Mesenchymal stem cell (in vitro differentiated cells and primary cell): Measurements from ENCODE around the gene PPFIBP2.

ENCODE experiments used
- DNase-seq: peaks from one replicate; pipeline ENCODE4 v3.0.0-alpha.2; 2013
- H2AFZ ChIP-seq: one replicate; pipeline ENCODE4 v1.6.1; 2013; ENCODE audit warnings: low read depth, mild to moderate bottlenecking, control low read depth, inconsistent platforms, low read length, moderate library complexity
- H2AK5ac ChIP-seq: 2 replicates; pipeline ENCODE4 v1.6.1; 2013; ENCODE audit warnings: low read length, moderate library complexity, mild to moderate bottlenecking, inconsistent platforms; ENCODE audit not compliant: severe bottlenecking
- H2BK120ac ChIP-seq: one replicate; pipeline ENCODE4 v1.6.1; 2013; ENCODE audit warnings: low read depth, mild to moderate bottlenecking, inconsistent platforms, low read length, moderate library complexity
- H2BK12ac ChIP-seq, 2 experiments: one replicate each; pipeline ENCODE4 v1.6.1; 2013; ENCODE audit warnings: inconsistent platforms in 2 of 2, low read length in 2 of 2, mild to moderate bottlenecking in 2 of 2, moderate library complexity in 2 of 2, control low read depth in 1 of 2
- H2BK15ac ChIP-seq: one replicate; pipeline ENCODE4 v1.6.1; 2013; ENCODE audit warnings: mild to moderate bottlenecking, low read depth, inconsistent platforms; ENCODE audit not compliant: poor library complexity, severe bottlenecking
- H2BK5ac ChIP-seq: 2 replicates; pipeline ENCODE4 v1.6.1; 2013; ENCODE audit warnings: low read depth, mild to moderate bottlenecking, low read length, control low read depth, inconsistent platforms; ENCODE audit not compliant: poor library complexity, severe bottlenecking
- H3K14ac ChIP-seq, 2 experiments: one replicate each; pipeline ENCODE4 v1.6.1; 2013; ENCODE audit warnings: inconsistent platforms in 2 of 2, low read length in 2 of 2, control low read depth in 1 of 2, mild to moderate bottlenecking in 1 of 2, moderate library complexity in 1 of 2
- H3K18ac ChIP-seq, 2 experiments: one replicate each; pipeline ENCODE4 v1.6.1; 2013; ENCODE audit warnings: inconsistent platforms in 2 of 2, low read length in 2 of 2, control low read depth in 1 of 2, low read depth in 1 of 2, mild to moderate bottlenecking in 1 of 2
- H3K23ac ChIP-seq, 2 experiments: one replicate each; pipeline ENCODE4 v1.6.1; 2013; ENCODE audit warnings: inconsistent platforms in 2 of 2, low read length in 2 of 2, mild to moderate bottlenecking in 2 of 2, moderate library complexity in 2 of 2, control low read depth in 1 of 2
- H3K27ac ChIP-seq: 2 replicates; pipeline ENCODE4 v1.5.1; 2013; ENCODE audit warnings: mild to moderate bottlenecking, moderate library complexity, low read length, control low read depth, inconsistent platforms; ENCODE audit not compliant: poor library complexity, severe bottlenecking
- H3K27me3 ChIP-seq, 2 experiments: 2 replicates each; pipeline versions ENCODE4 v1.6.1 to v1.7.0; 2013; ENCODE audit warnings: low read length in 2 of 2, mild to moderate bottlenecking in 2 of 2, moderate library complexity in 2 of 2, control low read depth in 1 of 2, inconsistent platforms in 1 of 2; ENCODE audit not compliant: control insufficient read depth in 1 of 2, insufficient read depth in 1 of 2
- H3K36me3 ChIP-seq, 2 experiments: 2 replicates each; pipeline versions ENCODE4 v1.6.1 to v1.7.0; 2013; ENCODE audit warnings: low read length in 2 of 2, control low read depth in 1 of 2, inconsistent platforms in 1 of 2, low read depth in 1 of 2, mild to moderate bottlenecking in 1 of 2; ENCODE audit not compliant: insufficient read depth in 2 of 2, control insufficient read depth in 1 of 2
- H3K4ac ChIP-seq, 2 experiments: one replicate each; pipeline ENCODE4 v1.6.1; 2013; ENCODE audit warnings: inconsistent platforms in 2 of 2, low read length in 2 of 2, mild to moderate bottlenecking in 2 of 2, moderate library complexity in 2 of 2, control low read depth in 1 of 2, low read depth in 1 of 2
- H3K4me1 ChIP-seq: 2 replicates; pipeline ENCODE4 v1.6.1; 2013; ENCODE audit warnings: low read depth, low read length, control low read depth; ENCODE audit not compliant: control insufficient read depth, insufficient read depth
- H3K4me2 ChIP-seq: 2 replicates; pipeline ENCODE4 v1.6.1; 2013; ENCODE audit warnings: low read length, mild to moderate bottlenecking, inconsistent platforms; ENCODE audit not compliant: poor library complexity, severe bottlenecking
- H3K4me3 ChIP-seq, 2 experiments: 2 replicates each; pipeline versions ENCODE4 v1.5.1 to v1.7.0; 2013; ENCODE audit warnings: low read length in 2 of 2, mild to moderate bottlenecking in 2 of 2, control low read depth in 1 of 2, low read depth in 1 of 2; ENCODE audit not compliant: insufficient read depth in 1 of 2
- H3K79me1 ChIP-seq: replicated peaks from 2 replicates; pipeline ENCODE4 v1.6.1; 2013; ENCODE audit warnings: mild to moderate bottlenecking, control low read depth, low read length, inconsistent platforms; ENCODE audit not compliant: poor library complexity, severe bottlenecking
- H3K9ac ChIP-seq: 2 replicates; pipeline ENCODE4 v1.7.0; 2013; ENCODE audit warnings: mild to moderate bottlenecking, low read length, moderate library complexity
- H3K9me3 ChIP-seq: 2 replicates; pipeline ENCODE4 v1.7.0; 2013; ENCODE audit warnings: mild to moderate bottlenecking, low read length; ENCODE audit not compliant: control insufficient read depth
- H4K8ac ChIP-seq: one replicate; pipeline ENCODE4 v1.6.1; 2013; ENCODE audit warnings: inconsistent platforms, mild to moderate bottlenecking, low read length, moderate library complexity
- H4K91ac ChIP-seq: one replicate; pipeline ENCODE4 v1.6.1; 2013; ENCODE audit warnings: mild to moderate bottlenecking, low read length, inconsistent platforms
- WGBS: methylation state at CpG from one replicate; pipeline ENCODE4 v1.1.7; 2013; ENCODE audit warnings: mixed read lengths; 5-methylcytosine and 5-hydroxymethylcytosine counted together

The PPFIBP2 gene

GRCh38 chr11:7498193-7498592 lies 15.6 kb upstream of the PPFIBP2 start:
- Histone ChIP-seq H3K4me1 (no peaks in the 10 kb centered on the region), H3K79me1 (no peaks in the 10 kb centered on the region), H3K9ac (no peak overlapping the region), H3K9me3 (no peaks in the 10 kb centered on the region), H4K8ac (no peak overlapping the region), H3K4me2 (no peak overlapping the region), H4K91ac (no peak overlapping the region), H3K23ac (no peak overlapping the region), H3K14ac (no peak overlapping the region), H3K4me3 (no peak overlapping the region), H2BK5ac (no peak overlapping the region), H3K36me3 (peaks cover 0 to 67% of the 10 kb centered on the region in 2 experiments), H3K4ac (no peak overlapping the region), H2BK120ac (no peak overlapping the region), H2AFZ (no peak overlapping the region), H3K27me3 (no peaks in the 10 kb centered on the region), H3K18ac (no peak overlapping the region), H2BK15ac (no peak overlapping the region), H2BK12ac (no peak overlapping the region), H3K27ac (no peak overlapping the region), H2AK5ac (no peak overlapping the region)
- DNase-seq: no peak
- 85% methylated on average over 3 of the region's 4 CpGs for WGBS

DNA sequence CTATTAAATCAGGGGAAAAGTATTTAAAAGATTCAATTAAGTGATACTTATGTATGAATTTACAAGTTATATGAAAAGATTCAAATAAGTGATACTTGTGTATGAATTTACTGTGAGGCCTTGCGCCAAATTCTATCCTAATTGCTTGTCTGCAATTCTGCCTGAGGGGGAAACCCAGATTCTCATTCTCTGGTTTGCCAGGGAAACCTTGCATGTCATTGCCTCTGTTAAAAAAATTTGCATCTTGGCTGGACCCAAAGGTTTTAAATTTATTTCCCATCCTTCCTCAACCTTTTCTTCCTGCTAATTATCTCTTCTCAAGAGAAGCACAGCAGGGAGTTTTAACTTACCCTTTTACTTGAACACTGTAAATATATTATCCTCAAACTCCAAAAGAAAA lies 14.7 kb upstream of the PPFIBP2 start:
- no peak overlapping the region for H3K9ac ChIP-seq
- H3K4me2 ChIP-seq: no peak overlapping the region
- no peak overlapping the region for H3K14ac ChIP-seq
- WGBS: 94% methylated on average over 1 of the region's 1 CpG
- no peak overlapping the region for H2BK15ac ChIP-seq
- no peak overlapping the region for H2AFZ ChIP-seq
- H3K27ac ChIP-seq: no peak overlapping the region
- H3K4me1 ChIP-seq: no peaks in the 10 kb centered on the region
- DNase-seq: no peak
- no peak overlapping the region for H3K23ac ChIP-seq
- H2AK5ac ChIP-seq: no peak overlapping the region
- no peak overlapping the region for H3K18ac ChIP-seq
- H2BK5ac ChIP-seq: no peak overlapping the region
- no peaks in the 10 kb centered on the region for H3K79me1 ChIP-seq
- H2BK12ac ChIP-seq: no peak overlapping the region
- no peak overlapping the region for H3K4me3 ChIP-seq
- H3K27me3 ChIP-seq: no peaks in the 10 kb centered on the region
- no peak overlapping the region for H4K91ac ChIP-seq
- H3K4ac ChIP-seq: no peak overlapping the region
- peaks cover 0 to 66% of the 10 kb centered on the region in 2 experiments for H3K36me3 ChIP-seq
- no peaks in the 10 kb centered on the region for H3K9me3 ChIP-seq
- H2BK120ac ChIP-seq: no peak overlapping the region
- no peak overlapping the region for H4K8ac ChIP-seq

DNA sequence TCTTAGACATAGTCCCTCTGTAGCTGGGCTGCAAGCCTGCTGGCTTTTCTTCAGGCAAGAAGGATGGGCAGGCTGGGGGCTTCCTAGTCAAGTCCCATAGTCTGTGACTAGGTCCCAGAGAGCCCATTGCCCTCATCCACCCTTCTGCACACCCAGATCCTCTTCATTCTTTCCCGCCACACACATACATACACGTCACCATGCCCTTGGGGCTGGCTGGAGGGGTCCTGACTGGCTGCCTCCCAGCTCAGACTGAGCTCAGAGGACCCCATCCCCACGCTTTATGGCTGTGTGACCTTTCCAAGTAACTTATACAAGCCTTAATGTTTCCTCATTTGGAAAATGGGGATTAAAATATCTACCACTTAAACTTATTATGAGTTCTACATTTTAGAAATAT lies 13.5 kb upstream of the PPFIBP2 start:
- Histone ChIP-seq H2AFZ (no peak overlapping the region), H2AK5ac (no peak overlapping the region), H3K4ac (no peak overlapping the region), H3K4me2 (no peak overlapping the region), H2BK15ac (no peak overlapping the region), H4K8ac (no peak overlapping the region), H3K14ac (no peak overlapping the region), H3K36me3 (peaks cover 0 to 66% of the 10 kb centered on the region in 2 experiments), H3K27me3 (no peaks in the 10 kb centered on the region), H3K27ac (no peak overlapping the region), H3K4me3 (no peak overlapping the region), H3K18ac (no peak overlapping the region), H3K9me3 (no peaks in the 10 kb centered on the region), H2BK12ac (no peak overlapping the region), H3K4me1 (no peaks in the 10 kb centered on the region), H3K23ac (no peak overlapping the region), H2BK5ac (no peak overlapping the region), H4K91ac (no peak overlapping the region), H2BK120ac (no peak overlapping the region), H3K79me1 (no peaks in the 10 kb centered on the region), H3K9ac (no peak overlapping the region)
- no peak for DNase-seq
- 73% methylated on average over 2 of the region's 3 CpGs for WGBS

DNA sequence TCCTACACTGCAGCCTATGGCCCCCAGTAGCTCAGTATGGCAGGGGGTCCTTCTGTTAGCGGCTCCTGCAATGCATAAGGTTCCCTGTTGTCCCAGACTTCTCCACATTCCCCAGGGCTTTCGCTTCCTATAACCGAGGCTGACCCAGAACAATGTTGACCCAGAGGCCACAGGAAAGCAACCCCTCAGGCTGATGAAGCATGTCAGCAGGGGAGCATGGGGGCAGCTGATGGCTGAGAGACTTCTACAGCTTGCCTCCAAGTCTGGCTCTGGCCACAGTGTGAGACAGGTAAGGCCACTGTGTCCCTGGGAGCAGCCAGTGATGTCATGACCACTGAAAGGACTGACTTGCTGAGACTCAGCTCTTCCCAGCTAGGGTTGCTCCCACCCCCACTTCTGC lies 12.5 kb upstream of the PPFIBP2 start:
- 94% methylated on average over 3 of the region's 3 CpGs for WGBS

More for the DNA sequence above, 12.5 kb upstream of the PPFIBP2 start:
- Histone ChIP-seq H2BK12ac (no peak overlapping the region), H3K4ac (no peak overlapping the region), H3K36me3 (peaks cover 0 to 63% of the 10 kb centered on the region in 2 experiments), H3K4me3 (no peak overlapping the region), H2AFZ (no peak overlapping the region), H3K23ac (no peak overlapping the region), H2AK5ac (no peak overlapping the region), H4K91ac (no peak overlapping the region), H3K27ac (no peak overlapping the region), H3K4me1 (no peaks in the 10 kb centered on the region), H3K18ac (no peak overlapping the region), H2BK120ac (no peak overlapping the region), H3K14ac (no peak overlapping the region), H3K9me3 (no peaks in the 10 kb centered on the region), H3K4me2 (no peak overlapping the region), H4K8ac (no peak overlapping the region), H2BK15ac (no peak overlapping the region), H3K79me1 (no peaks in the 10 kb centered on the region), H3K27me3 (no peaks in the 10 kb centered on the region), H2BK5ac (no peak overlapping the region), H3K9ac (no peak overlapping the region)
- no peak for DNase-seq
